HTERT RPE-1 (cell line): ENCODE data around the gene KIF13A.
"Not testable (repeated sequence)": the region's sequence is repeated elsewhere in the genome, so short reads cannot be mapped to it uniquely, and the experiment has no call there.

Experiments used
- in situ Hi-C: fragments of 300-500 bp; cut with MboI; formaldehyde crosslinking; loops from 4 replicates; pipeline ENCODE4 v1.14.3; 2020; ENCODE audit warnings: low sequenced_read_pairs

The KIF13A gene

GRCh38 chr6:17999425-17999824, 12.0 kb upstream of the KIF13A start:
- in situ Hi-C loops, result no loop called here

DNA sequence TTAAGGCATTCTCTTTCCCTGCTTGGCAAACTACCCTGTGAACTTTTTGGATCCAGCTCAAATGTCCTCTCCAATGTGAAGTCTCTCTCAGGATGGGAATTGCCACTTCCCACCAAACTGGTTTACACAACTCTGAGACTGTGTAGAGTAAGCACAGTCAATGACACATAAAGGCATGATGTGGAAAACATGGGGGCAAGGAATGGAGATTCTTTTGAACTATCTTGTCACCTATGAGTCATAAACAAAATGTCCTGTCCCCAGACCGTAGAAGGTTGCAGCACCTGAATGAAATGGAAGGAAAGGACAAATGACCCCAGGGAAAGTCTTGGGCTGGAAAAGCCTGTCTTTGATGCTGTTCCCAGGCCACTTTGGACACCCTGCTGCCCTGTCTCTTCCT, 11.0 kb upstream of the KIF13A start:
- in situ Hi-C loops, result no loop called here

GRCh38 chr6:17998003-17998402, 10.6 kb upstream of the KIF13A start:
- in situ Hi-C loops, result no loop called here

DNA sequence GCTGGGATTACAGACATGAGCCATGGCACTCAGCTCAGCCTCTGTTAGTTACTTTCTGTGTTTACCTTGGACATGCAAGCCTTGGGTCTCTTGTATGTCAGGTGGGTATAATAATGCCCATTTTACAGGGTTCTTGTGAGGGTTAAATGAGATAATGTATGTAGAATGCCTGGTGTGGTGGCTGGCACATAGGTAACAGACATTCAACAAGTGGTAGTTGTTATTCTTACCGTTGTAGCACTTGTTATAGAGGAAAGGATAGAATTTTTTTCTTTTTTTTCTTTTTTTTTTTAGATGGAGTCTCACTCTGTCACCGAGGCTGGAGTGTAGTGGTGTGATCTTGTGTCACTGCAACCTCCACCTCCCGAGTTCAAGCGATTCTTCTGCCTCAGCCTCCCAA, 8.0 kb upstream of the KIF13A start:
- in situ Hi-C loops, result no loop called here

DNA sequence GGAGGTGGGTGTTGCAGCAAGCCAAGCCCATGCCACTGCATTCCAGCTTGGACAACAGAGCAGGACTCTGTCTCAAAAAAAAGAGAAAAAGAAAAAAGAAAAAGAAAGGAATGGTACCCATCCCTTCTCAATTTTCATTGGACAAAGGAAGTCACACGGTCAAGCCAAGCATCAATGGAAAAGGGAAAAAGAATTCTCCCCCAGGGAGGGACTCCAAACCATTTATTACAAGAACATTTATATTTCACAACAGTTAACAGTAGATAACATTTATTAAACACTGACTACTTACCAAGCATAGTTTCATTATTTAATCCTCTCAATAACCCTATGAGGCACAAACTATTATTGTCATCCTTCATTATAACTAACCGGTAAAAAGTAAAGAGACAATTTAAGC, 6.6 kb upstream of the KIF13A start:
- in situ Hi-C loops, result no loop called here

- in situ Hi-C loops, result no loop called here
Observed at GRCh38 chr6:17988422-17988944, 1.0 kb upstream of the KIF13A start.

GRCh38 chr6:17987697-17988421, 424 bp upstream of the KIF13A start:
- in situ Hi-C loops, result no loop called here

- in situ Hi-C loops, result no loop called here
Observed at GRCh38 chr6:17986656-17987446, 584 bp downstream of the KIF13A start.

DNA sequence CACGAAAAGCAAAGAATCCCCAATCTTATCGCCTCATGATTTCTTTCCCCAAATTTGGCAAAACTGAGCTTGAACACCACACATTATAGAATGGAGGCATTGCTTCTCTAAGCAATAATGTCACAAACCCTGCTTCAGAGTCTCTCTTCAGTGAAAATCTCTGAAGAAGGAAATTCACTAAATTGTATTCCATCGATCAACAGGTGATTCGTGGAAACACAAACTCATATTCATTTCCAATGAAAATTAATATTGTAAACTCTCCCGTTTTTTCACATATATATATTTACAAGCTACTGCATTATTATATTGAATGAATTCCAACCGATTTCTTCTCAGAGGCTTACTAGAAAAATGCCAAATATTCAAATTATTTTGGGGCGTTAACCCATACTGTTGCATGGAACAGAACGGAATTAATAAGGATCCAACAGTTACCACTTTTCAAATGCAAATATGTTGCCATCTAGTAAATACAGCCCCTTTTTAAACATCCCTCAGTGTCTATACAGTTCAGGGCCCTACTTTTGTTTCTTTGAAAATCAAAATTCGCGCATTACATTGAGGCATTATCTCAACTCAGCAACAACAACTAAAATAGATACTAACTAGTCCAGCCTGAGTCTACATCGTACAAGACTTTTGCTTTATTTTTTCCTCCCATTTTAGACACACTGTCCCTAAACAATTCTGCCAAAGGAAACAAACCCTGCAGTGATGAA, 1.3 kb downstream of the KIF13A start:
- in situ Hi-C loops, result no loop called here

DNA sequence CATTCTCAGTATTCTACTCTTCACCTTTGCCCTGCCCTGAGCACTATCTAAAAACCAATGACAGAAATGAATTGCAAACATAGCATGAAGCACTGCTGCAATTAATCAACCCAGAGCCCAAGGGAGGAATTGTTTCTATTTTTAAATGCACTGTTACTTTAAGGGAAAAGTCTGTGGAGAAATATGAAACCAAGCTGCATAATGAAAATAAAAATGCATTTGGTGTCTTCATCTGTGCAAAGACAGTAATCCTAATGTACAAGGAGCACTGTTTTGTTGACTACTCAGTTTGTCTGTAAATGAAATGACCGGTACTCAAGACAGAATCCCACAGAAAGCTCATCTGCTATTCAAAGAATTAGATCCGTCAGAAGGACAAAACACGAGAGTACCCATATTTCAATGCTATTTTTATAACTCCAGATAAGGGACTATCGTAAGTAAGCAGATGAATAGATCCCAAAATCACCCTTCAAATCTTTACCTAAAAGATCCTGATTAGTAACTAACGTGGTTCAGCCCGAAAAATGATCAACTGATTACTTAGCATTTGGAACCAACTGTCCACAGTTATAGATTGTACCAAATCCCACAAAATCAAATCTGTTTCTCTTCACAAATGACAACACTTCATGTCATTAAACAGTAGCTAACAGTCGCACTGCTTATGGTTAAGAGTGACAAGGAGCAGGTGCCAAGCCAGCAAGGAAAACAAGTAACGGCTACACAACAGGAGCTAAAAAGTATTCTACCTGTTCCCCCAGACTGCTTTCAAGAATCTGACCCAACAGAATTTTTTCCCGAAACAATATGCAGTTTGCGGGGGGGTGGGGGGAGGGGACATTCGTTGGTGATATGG, 2.4 kb downstream of the KIF13A start:
- in situ Hi-C loops, result no loop called here

DNA sequence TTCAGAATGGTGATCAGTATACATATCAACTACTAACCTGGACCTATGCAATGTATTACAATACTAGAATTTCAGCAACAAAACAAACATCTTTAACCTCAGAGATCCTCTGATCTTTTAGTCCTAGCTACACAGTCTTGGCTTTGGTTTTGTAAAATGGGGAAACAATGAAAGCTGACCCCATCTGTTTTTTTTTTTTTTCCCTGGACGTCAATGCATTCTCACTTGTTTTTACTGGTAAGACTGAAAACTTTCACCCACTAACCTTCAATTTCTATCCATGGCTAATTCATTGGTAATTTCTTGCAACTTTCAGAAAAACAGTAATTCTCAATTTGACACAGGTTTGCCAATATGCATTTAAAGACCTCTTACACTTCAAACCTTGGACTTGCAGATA, 3.0 kb downstream of the KIF13A start:
- in situ Hi-C loops, result no loop called here

GRCh38 chr6:17983730-17984129, 3.7 kb downstream of the KIF13A start:
- in situ Hi-C loops, result no loop called here

DNA sequence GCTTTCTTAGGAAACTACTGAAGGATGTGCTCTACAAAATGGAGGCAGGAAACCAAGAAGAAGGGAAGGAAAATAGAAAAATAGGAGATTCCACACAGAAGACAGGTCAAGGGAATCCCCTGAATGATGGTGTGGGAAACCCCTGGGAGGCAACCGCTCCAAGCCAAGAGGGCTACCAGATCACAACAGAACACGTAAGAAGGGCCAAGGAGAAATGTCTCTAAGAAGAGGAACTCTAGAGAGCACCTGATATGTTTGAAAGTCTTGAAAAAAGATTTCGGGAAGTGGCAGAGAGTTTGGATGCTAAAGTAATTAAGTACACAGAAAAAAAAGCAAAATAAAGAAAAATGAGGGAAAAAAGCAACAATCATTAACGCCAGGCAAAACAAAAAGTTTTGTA, 7.1 kb downstream of the KIF13A start:
- in situ Hi-C loops, result no loop called here

DNA sequence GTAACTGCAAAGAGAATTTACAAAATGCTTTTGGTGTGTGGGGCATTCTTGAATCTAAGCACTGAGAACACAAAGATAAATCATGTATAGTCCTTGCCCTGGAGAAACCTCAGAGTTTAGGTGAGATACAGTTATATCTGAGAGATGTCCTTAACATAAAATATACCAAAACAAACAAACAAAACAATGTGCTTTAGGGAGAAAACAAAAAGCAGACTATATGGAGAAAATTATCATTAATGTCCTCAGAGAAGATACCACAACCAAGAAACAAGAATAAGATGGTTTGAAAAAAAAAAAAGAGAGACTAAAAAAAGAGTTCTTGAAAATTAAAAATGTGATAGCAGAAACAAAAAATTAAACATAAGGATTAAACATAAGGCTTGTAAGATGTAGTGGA, 8.0 kb downstream of the KIF13A start:
- in situ Hi-C loops, result no loop called here

DNA sequence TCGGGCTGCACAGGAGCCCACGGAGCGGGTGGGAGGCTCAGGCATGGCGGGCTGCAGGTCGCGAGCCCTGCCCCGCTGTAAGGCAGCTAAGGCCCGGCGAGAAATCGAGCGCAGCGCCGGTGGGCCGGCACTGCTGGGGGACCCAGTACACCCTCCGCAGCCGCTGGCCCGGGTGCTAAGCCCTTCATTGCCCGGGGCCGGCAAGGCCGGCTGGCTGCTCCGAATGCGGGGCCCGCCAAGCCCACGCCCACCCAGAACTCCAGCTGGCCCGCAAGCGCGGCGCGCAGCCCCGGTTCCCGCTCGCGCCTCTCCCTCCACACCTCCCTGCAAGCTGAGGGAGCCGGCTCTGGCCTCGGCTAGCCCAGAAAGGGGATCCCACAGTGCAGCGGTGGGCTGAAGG, 11.2 kb downstream of the KIF13A start:
- in situ Hi-C loops, result not testable (repeated sequence)

DNA sequence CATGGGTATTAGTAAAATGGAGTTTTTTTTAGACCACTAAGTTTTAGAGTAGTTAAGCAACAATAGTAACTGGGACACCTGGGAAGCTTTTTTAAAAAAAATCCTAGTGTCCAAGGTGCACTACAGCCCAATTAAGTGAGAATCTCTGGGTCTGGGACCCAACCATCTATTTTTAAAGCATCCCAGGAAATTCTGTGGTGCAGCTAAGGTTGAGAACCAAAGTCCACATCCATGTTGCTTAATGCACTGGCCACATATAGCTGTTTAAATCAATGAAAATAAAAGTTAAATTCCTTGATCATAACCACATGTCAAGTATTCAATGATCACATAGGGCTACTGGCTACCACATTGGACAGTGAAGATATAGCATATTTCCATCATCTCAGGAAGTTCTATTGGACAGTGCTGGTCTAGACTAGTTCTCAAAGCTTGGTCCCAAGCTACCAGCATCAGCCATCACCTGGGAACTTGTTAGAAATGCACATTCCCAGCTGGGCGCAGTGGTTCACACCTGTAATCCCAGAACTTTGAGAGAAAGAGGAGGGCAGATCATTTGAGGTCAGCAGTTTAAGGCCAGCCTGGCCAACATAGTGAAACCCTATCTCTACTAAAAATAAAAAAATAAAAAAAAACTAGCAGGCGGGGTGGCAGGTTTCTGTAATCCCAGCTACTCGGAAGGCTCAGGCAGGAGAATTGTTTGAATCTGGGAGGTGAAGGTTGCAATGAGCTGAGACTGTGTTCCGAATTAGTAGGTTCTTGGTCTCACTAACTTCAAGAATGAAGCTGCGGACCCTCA, 12.7 kb downstream of the KIF13A start:
- in situ Hi-C loops, result no loop called here

- in situ Hi-C loops, result no loop called here
Observed at GRCh38 chr6:17972978-17973622, 14.3 kb downstream of the KIF13A start.

DNA sequence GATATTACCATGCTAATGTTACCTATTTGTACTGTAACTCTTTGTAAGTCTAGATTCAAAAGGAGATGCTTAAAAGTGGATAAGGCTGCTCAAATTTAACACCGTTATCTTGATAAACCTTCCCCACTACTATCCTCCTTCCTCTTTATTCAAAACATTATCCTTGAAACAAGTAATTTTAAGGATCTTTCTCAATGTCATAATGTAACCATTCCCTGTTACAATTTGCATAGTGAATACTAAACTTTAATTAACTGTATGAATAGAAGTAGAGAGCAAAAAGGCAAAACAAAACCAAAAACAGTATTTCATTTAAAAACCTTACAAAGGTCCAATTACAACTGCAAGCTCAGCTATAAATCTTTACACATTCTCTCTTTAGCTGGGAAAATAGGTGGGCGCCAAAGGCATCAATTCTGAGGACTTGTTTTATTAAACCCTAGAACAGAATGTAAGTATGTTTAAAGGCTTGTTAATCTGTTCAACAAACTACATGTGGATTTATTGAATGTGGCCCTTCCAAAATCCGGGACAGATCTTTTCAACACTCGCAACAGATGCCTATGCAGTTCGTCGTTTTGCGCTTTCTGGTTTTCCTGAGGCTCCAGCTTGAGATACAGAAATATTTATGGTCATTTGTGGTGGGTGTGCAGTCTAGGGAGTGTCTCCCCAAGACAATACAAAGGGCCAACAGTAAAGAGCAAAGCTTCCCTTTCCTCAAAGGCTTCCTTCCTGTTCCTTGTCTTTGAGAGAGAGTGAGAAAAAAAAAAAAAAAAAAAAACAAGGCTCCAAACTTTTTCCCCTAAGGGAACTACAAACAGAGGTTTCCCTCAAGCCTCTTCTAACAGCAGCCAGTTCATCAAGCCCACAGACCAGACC, 15.1 kb downstream of the KIF13A start:
- in situ Hi-C loops, result no loop called here
